ENCODE results near the gene PRKN. TPM values are rescaled to one million over a fixed set of nuclear protein-coding genes. Genes with fewer than 3 reads are reported as not detected.

Gene PRKN
- total RNA-seq, 1 experiment from 2014 or later: 0.46 TPM

GRCh38 chr6:161838306-161839035 lies 889.1 kb downstream of the PRKN start:
- DNase-seq (ENCODE audit: low read depth, low spot score): no peak
- H3K9me3 ChIP-seq (ENCODE audit: control insufficient read depth, insufficient read depth, low read depth, low read length): no peaks in the 10 kb centered on the region
- in situ Hi-C loops (cut with HindIII; ENCODE audit: low pct_unique_long_range_greater_than_20kb, low sequenced_read_pairs) (no loop called here), intact Hi-C loops (cut with micrococcal nuclease; ENCODE audit: unreplicated experiment) (no loop called here)
- no peak overlapping the region for H3K27ac ChIP-seq (ENCODE audit: low read length)
- ATAC-seq: no peak
- H3K4me3 ChIP-seq (ENCODE audit: low read depth in 2 of 2, low read length in 2 of 2): no peak overlapping the region
- H3K36me3 ChIP-seq (ENCODE audit: control insufficient read depth, insufficient read depth, low read length): no peaks in the 10 kb centered on the region
- H3K27me3 ChIP-seq (ENCODE audit: control insufficient read depth, insufficient read depth, low read length): no peaks in the 10 kb centered on the region
- no TSS peak for BruUV-seq (replicated peaks)
- no peaks in the 10 kb centered on the region for H3K4me1 ChIP-seq (ENCODE audit: control insufficient read depth, insufficient read depth, low read length)
- ChIA-PET CTCF (interaction anchor here (0.6 kb wide), 1 partner anchor 443 kb away, joined by 5 read pairs; no protein-coding TSS in a partner anchor), POLR2A (no interaction called here)
- TF ChIP-seq SIN3A (IDR thresholded peaks at IDR 0.05; ENCODE audit: borderline replicate concordance, insufficient read depth, low read depth, low read length) (no peak), TCF7L2 (IDR thresholded peaks at IDR 0.05; ENCODE audit: low read depth, low read length) (no peak), POLR2AphosphoS5 (IDR thresholded peaks at IDR 0.05; ENCODE audit: low read depth, low read length) (no peak), REST (IDR thresholded peaks at IDR 0.05; ENCODE audit: insufficient read depth in 1 of 2, low read depth in 2 of 2, low read length in 1 of 2) (no peak), CTCF (IDR thresholded peaks at IDR 0.05) (no peak)

GRCh38 chr6:161837854-161838253 lies 889.7 kb downstream of the PRKN start:
- no peaks in the 10 kb centered on the region for H3K27me3 ChIP-seq (ENCODE audit: control insufficient read depth, insufficient read depth, low read length)

More at GRCh38 chr6:161837854-161838253, 889.7 kb downstream of the PRKN start:
- BruUV-seq (replicated peaks): no TSS peak
- in situ Hi-C loops (cut with HindIII; ENCODE audit: low pct_unique_long_range_greater_than_20kb, low sequenced_read_pairs): no loop called here
- H3K27ac ChIP-seq (ENCODE audit: low read length): no peak overlapping the region
- H3K9me3 ChIP-seq (ENCODE audit: control insufficient read depth, insufficient read depth, low read depth, low read length): no peaks in the 10 kb centered on the region
- no peaks in the 10 kb centered on the region for H3K4me1 ChIP-seq (ENCODE audit: control insufficient read depth, insufficient read depth, low read length)
- no peak overlapping the region for H3K4me3 ChIP-seq (ENCODE audit: low read depth in 2 of 2, low read length in 2 of 2)
- intact Hi-C loops (cut with micrococcal nuclease; ENCODE audit: unreplicated experiment): no loop called here
- CTCF ChIA-PET: interaction anchor here (0.6 to 0.7 kb wide), 3 partner anchors 75 to 442 kb away, joined by 3 to 5 read pairs (median 4); no protein-coding TSS in a partner anchor
- DNase-seq (ENCODE audit: low read depth, low spot score) (no peak), ATAC-seq (no peak)
- TF ChIP-seq TCF7L2 (IDR thresholded peaks at IDR 0.05; ENCODE audit: low read depth, low read length) (no peak), POLR2AphosphoS5 (IDR thresholded peaks at IDR 0.05; ENCODE audit: low read depth, low read length) (no peak), SIN3A (IDR thresholded peaks at IDR 0.05; ENCODE audit: borderline replicate concordance, insufficient read depth, low read depth, low read length) (no peak), REST (IDR thresholded peaks at IDR 0.05; ENCODE audit: insufficient read depth in 1 of 2, low read depth in 2 of 2, low read length in 1 of 2) (no peak), CTCF (IDR thresholded peaks at IDR 0.05) (no peak)
- H3K36me3 ChIP-seq (ENCODE audit: control insufficient read depth, insufficient read depth, low read length): no peaks in the 10 kb centered on the region
- POLR2A ChIA-PET: no interaction called here
